ENCODE results near the gene IRF8.

Gene IRF8

GRCh38 chr16:85913688-85914422, 14.9 kb downstream of the IRF8 start:
- no peak for DNase-seq (ENCODE audit: low spot score)

- DNase-seq (ENCODE audit: low spot score): no peak
These were observed 15.4 kb downstream of the IRF8 start for GRCh38 chr16:85914423-85914794.

- DNase-seq (ENCODE audit: low spot score): no peak
These were observed 16.3 kb downstream of the IRF8 start for GRCh38 chr16:85915125-85915845.

- DNase-seq (ENCODE audit: low spot score): no peak
These were observed 17.4 kb downstream of the IRF8 start for GRCh38 chr16:85916141-85916890.

GRCh38 chr16:85917012-85917411, 18.1 kb downstream of the IRF8 start:
- DNase-seq (ENCODE audit: low spot score): no peak

GRCh38 chr16:85917959-85918358, 19.0 kb downstream of the IRF8 start:
- no peak for DNase-seq (ENCODE audit: low spot score)

GRCh38 chr16:85918436-85918835, 19.5 kb downstream of the IRF8 start:
- no peak for DNase-seq (ENCODE audit: low spot score)

- DNase-seq (ENCODE audit: low spot score): no peak
These were observed 20.6 kb downstream of the IRF8 start for GRCh38 chr16:85919271-85920267.

GRCh38 chr16:85921026-85921425, 22.1 kb downstream of the IRF8 start:
- no peak for DNase-seq (ENCODE audit: low spot score)

- no peak for DNase-seq (ENCODE audit: low spot score)
These were observed 24.4 kb downstream of the IRF8 start for GRCh38 chr16:85923153-85924021.

- DNase-seq (ENCODE audit: low spot score): no peak
These were observed 25.7 kb downstream of the IRF8 start for GRCh38 chr16:85924675-85925074.

GRCh38 chr16:85926370-85926769, 27.4 kb downstream of the IRF8 start:
- no peak for DNase-seq (ENCODE audit: low spot score)

GRCh38 chr16:85927371-85927770, 28.4 kb downstream of the IRF8 start:
- DNase-seq (ENCODE audit: low spot score): no peak

GRCh38 chr16:85927959-85928358, 29.0 kb downstream of the IRF8 start:
- no peak for DNase-seq (ENCODE audit: low spot score)

- DNase-seq (ENCODE audit: low spot score): no peak
These were observed 29.4 kb downstream of the IRF8 start for GRCh38 chr16:85928401-85928820.

GRCh38 chr16:85929259-85929721, 30.3 kb downstream of the IRF8 start:
- DNase-seq (ENCODE audit: low spot score): no peak

GRCh38 chr16:85930301-85930700, 31.3 kb downstream of the IRF8 start:
- no peak for DNase-seq (ENCODE audit: low spot score)

GRCh38 chr16:85931596-85932402, 32.8 kb downstream of the IRF8 start:
- DNase-seq (ENCODE audit: low spot score): no peak

- DNase-seq (ENCODE audit: low spot score): no peak
These were observed 35.2 kb downstream of the IRF8 start for GRCh38 chr16:85934210-85934609.

Data from hepatic stellate cell (primary cell).